NCI-H510A treated with DMSO at 0.1 percent for 48 hours (cell line): ENCODE results near the gene KRTAP10-3.

Experiments used
- DNase-seq: peaks from one replicate; lab custom pipeline; 2025; lab: John Stamatoyannopoulos, UW

Gene KRTAP10-3

GRCh38 chr21:44516342-44516741, 42.3 kb downstream of the KRTAP10-3 start:
- no peak for DNase-seq

DNA sequence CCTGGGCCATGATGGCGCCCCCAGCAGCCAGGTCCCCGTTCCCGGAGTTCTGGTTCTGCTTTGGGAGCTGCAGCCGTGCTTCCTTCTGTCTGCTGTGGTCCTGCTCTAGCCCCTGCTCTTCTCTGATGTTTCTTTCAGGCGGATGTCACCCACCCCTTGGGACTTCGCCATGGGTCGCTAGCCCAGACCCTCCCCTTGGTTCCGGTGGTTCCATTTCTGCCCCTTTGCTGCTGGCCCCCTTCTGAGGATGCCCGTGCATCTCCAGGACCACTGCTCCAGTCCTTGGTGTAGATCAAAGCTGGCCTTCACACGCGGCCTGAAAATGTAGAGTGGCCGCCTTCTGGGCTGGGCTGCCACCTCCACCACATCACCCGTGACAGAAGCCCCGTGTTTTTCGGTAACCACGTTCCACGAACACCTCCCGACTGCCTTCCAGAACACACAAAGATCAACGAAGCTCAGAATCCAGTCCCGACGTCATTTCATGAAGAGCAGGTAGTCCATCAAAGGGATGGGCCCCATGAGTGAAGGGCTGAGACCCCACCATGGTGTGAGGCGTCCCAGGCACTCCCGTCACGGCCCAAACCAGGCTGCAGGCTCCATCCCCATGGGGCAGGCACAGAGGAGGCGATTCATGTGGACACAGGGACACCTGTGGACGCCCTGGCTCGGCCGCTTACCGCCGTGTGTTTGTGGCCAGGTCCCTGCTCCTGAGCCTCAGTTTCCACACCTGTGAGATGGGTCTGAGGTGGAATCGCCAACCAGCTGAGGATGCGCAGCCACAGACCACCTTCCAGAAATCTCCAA, 43.0 kb downstream of the KRTAP10-3 start:
- DNase-seq = no peak

GRCh38 chr21:44514746-44515358, 43.7 kb downstream of the KRTAP10-3 start:
- DNase-seq = no peak

GRCh38 chr21:44514218-44514520, 44.4 kb downstream of the KRTAP10-3 start:
- no peak for DNase-seq

GRCh38 chr21:44513389-44514217, 45.0 kb downstream of the KRTAP10-3 start:
- no peak for DNase-seq

GRCh38 chr21:44512496-44513388, 45.9 kb downstream of the KRTAP10-3 start:
- DNase-seq = no peak

DNA sequence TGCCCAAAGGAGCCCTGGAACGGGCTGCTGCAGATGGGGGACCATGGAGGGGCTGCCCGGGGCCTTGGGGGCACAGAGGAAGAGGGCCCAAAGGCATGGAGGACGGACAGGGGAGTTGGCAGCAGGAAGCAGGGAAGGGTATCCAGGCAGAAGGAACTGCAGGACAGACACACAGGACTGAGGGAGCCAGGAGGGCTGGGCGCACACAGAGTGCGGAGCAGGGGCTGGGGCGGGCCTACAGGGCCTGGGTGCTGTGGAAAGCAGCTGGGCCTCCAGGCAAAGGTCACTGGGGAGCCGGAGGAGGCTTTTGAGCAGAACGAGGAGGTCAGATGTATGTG, 46.7 kb downstream of the KRTAP10-3 start:
- DNase-seq = no peak

- DNase-seq = no peak
Observed at GRCh38 chr21:44511219-44511937, 47.2 kb downstream of the KRTAP10-3 start.

DNA sequence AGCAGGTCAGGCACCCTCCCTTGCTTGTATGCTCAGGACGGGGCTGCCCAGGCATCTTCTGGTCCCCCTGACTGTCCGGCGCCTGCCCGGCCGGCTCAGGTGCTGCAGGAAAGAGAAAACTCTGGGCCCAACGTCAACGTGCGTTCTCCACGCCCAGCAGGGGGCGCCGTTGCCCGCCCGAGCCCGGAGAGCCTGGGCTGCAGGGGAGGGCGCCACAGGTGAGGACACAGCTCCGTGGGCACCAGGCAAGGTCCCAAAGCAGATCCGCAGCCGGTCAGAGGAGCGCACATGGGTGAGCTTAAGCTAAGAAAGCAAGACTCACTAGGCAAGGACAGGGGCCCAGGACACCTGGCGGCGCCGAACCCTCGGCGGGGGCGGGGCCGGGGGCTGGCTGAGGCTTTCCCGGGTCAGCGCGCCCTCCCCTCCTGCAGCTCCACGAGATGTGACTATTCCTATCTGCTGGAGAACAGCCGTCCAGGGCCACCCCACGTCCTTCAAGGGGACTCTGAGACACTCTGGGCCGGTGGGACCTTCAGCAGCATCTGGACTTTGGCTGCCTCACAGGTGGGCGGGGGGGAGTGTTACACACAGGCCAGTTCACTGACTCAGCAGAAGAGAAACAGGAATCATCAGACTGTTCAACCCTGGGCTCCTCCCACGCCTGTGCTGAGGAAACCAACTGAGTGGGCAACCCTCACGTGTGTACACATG, 47.9 kb downstream of the KRTAP10-3 start:
- peak; percentile 44 for DNase-seq

- no peak for DNase-seq
Observed at GRCh38 chr21:44510109-44510507, 48.5 kb downstream of the KRTAP10-3 start.

- DNase-seq = no peak
Observed at GRCh38 chr21:44509539-44509938, 49.1 kb downstream of the KRTAP10-3 start.

GRCh38 chr21:44508711-44509445, 49.7 kb downstream of the KRTAP10-3 start:
- DNase-seq = no peak

GRCh38 chr21:44508426-44508710, 50.2 kb downstream of the KRTAP10-3 start:
- no peak for DNase-seq
